Amygdala (tissue), 56 donors: ENCODE data around the gene ENO3.
"Not testable (repeated sequence)": the region's sequence is repeated elsewhere in the genome, so short reads cannot be mapped to it uniquely, and the experiment has no call there.

Source experiments
- DNase-seq, 56 donors: peaks; one replicate each; lab custom pipeline; 2025; lab: John Stamatoyannopoulos, UW

Gene ENO3

GRCh38 chr17:4950746-4951204 is at the start of gene ENO3:
TSS of gene ENO3 (plus strand) at chr17:4951119. CDS start at chr17:4951830, 711 bp downstream.
- no peak for DNase-seq

- peak in 30 of 56 donors; percentile 21 to 77 (median 48) for DNase-seq
These were observed 49.1 kb upstream of the ENO3 start for GRCh38 chr17:4901648-4902344.

- no peak for DNase-seq
These were observed 48.4 kb upstream of the ENO3 start for GRCh38 chr17:4902540-4902939.

- DNase-seq = peak in 44 of 56 donors; percentile 17 to 86 (median 44)
These were observed 47.7 kb upstream of the ENO3 start, which contains the start of gene CHRNE for GRCh38 chr17:4903051-4903818. TSS of gene CHRNE (minus strand) at chr17:4903098. CDS start at chr17:4903063, 35 bp downstream.

- DNase-seq = not testable (repeated sequence)
These were observed 44.3 kb upstream of the ENO3 start for GRCh38 chr17:4906642-4907041.

- DNase-seq = peak in 4 of 56 donors; percentile 8 to 17 (median 8)
These were observed 42.6 kb upstream of the ENO3 start for GRCh38 chr17:4908301-4908700.

GRCh38 chr17:4908711-4909496 is 42.0 kb upstream of the ENO3 start:
- peak in 54 of 56 donors; percentile 25 to 89 (median 70) for DNase-seq

- DNase-seq = no peak
These were observed 36.9 kb upstream of the ENO3 start for GRCh38 chr17:4913994-4914393.

- DNase-seq = not testable (repeated sequence)
These were observed 36.4 kb upstream of the ENO3 start for GRCh38 chr17:4914551-4914950.

GRCh38 chr17:4919511-4920047 is 31.3 kb upstream of the ENO3 start:
- DNase-seq = no peak

- no peak for DNase-seq
These were observed 30.4 kb upstream of the ENO3 start for GRCh38 chr17:4920351-4921048.

- no peak for DNase-seq
These were observed 29.6 kb upstream of the ENO3 start for GRCh38 chr17:4921320-4921719.

- DNase-seq = not testable (repeated sequence)
These were observed 24.2 kb upstream of the ENO3 start for GRCh38 chr17:4926577-4927335.

GRCh38 chr17:4928881-4929280 is 22.0 kb upstream of the ENO3 start:
- DNase-seq = no peak

GRCh38 chr17:4931963-4932362 is 19.0 kb upstream of the ENO3 start, which contains the start of gene GP1BA:
TSS of gene GP1BA (plus strand) at chr17:4932277. CDS start at chr17:4932605, 328 bp downstream.
- no peak for DNase-seq

GRCh38 chr17:4932756-4933155 is 18.2 kb upstream of the ENO3 start:
- no peak for DNase-seq

- no peak for DNase-seq
These were observed 17.3 kb upstream of the ENO3 start for GRCh38 chr17:4933646-4934045.

GRCh38 chr17:4934173-4934979 is 16.5 kb upstream of the ENO3 start:
- DNase-seq = peak in 2 of 56 donors; percentile 8 to 15
